Activated CD8-positive, alpha-beta T cell treated with anti-CD3 and anti-CD28 coated beads for 36 hours (primary cell): Measurements from ENCODE around the gene ATG13. TPM values are rescaled to one million over a fixed set of nuclear protein-coding genes. Genes with fewer than 3 reads are reported as not detected.
A peak's percentile ranks its signal among the peaks of the same experiment; 100 is the strongest.

Experiments
- ATAC-seq: fragments of 200-7000 bp; cut with Tn5 transposase; one replicate; pipeline ENCODE4 v1.10.0; 2021; ENCODE audit warnings: mild to moderate bottlenecking, moderate library complexity
- CTCF ChIA-PET: fragments of 350-600 bp; sonication (Branson Sonifier 250); formaldehyde crosslinking; loops from one replicate; lab custom pipeline; 2021; ENCODE audit warnings: antibody characterized with exemption; lab: Charles Lee
- POLR2A ChIA-PET: fragments of 350-600 bp; sonication (Branson Sonifier 250); formaldehyde crosslinking; loops from one replicate; lab custom pipeline; 2021; ENCODE audit warnings: antibody characterized with exemption; lab: Charles Lee
- DNase-seq: peaks from one replicate; pipeline ENCODE4 v3.0.0-alpha.2; 2020
- H3K27ac Mint-ChIP-seq: one replicate; pipeline ENCODE4 v1.8.0; 2021; ENCODE audit warnings: mild to moderate bottlenecking, mixed read lengths
- H3K27me3 Mint-ChIP-seq: one replicate; pipeline ENCODE4 v1.8.0; 2021; ENCODE audit warnings: mixed read lengths
- H3K36me3 Mint-ChIP-seq: one replicate; pipeline ENCODE4 v1.8.0; 2021; ENCODE audit warnings: low read depth, mixed read lengths
- H3K4me1 Mint-ChIP-seq: one replicate; pipeline ENCODE4 v1.8.0; 2021; ENCODE audit warnings: low read depth, mixed read lengths
- H3K4me3 Mint-ChIP-seq: one replicate; pipeline ENCODE4 v1.8.0; 2021; ENCODE audit warnings: mild to moderate bottlenecking, moderate library complexity, mixed read lengths
- H3K9me3 Mint-ChIP-seq: one replicate; pipeline ENCODE4 v1.8.0; 2021; ENCODE audit warnings: mixed read lengths
- intact Hi-C: fragments of 100-400 bp; cut with micrococcal nuclease; formaldehyde crosslinking; loops from one replicate; pipeline ENCODE4 v1.10.0; 2022
- total RNA-seq, 2 experiments: library from RNA; stranded (reverse); gene quantifications; one replicate each; pipeline ENCODE4 v1.2.3, GENCODE V29; 2021
- TF ChIP-seq, protein P1 (sequence below): fragments of 200-600 bp; IDR thresholded peaks from one replicate; pipeline ENCODE4 v1.8.0; 2022; ENCODE audit warnings: antibody characterized with exemption, mild to moderate bottlenecking

Gene ATG13
- total RNA-seq, 2 experiments from 2014 or later, result 53.4 to 61.2 TPM

GRCh38 chr11:46673713-46674462 lies 56.5 kb downstream of the ATG13 start:
- Mint-ChIP-seq H3K4me3 (no peak overlapping the region), H3K36me3 (peaks cover 22% of the 10 kb centered on the region), H3K4me1 (peaks cover 66% of the 10 kb centered on the region), H3K27ac (peak overlapping the region; percentile 76), H3K9me3 (no peaks in the 10 kb centered on the region), H3K27me3 (no peaks in the 10 kb centered on the region)
- TF ChIP-seq, protein P1, sequence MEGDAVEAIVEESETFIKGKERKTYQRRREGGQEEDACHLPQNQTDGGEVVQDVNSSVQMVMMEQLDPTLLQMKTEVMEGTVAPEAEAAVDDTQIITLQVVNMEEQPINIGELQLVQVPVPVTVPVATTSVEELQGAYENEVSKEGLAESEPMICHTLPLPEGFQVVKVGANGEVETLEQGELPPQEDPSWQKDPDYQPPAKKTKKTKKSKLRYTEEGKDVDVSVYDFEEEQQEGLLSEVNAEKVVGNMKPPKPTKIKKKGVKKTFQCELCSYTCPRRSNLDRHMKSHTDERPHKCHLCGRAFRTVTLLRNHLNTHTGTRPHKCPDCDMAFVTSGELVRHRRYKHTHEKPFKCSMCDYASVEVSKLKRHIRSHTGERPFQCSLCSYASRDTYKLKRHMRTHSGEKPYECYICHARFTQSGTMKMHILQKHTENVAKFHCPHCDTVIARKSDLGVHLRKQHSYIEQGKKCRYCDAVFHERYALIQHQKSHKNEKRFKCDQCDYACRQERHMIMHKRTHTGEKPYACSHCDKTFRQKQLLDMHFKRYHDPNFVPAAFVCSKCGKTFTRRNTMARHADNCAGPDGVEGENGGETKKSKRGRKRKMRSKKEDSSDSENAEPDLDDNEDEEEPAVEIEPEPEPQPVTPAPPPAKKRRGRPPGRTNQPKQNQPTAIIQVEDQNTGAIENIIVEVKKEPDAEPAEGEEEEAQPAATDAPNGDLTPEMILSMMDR, result no peak
- ChIA-PET POLR2A (interaction anchor here (1.4 to 1.7 kb wide), 2 partner anchors 17 to 27 kb away, joined by 5 to 6 read pairs; partner anchors contain the start of genes ARHGAP1 and ZNF408), CTCF (interaction anchor here (1.1 to 1.5 kb wide), 4 partner anchors 12 to 184 kb away, joined by 3 to 4 read pairs (median 4); no protein-coding TSS in a partner anchor)
- intact Hi-C loops, result no loop called here
- DNase-seq (no peak), ATAC-seq (no peak)

DNA sequence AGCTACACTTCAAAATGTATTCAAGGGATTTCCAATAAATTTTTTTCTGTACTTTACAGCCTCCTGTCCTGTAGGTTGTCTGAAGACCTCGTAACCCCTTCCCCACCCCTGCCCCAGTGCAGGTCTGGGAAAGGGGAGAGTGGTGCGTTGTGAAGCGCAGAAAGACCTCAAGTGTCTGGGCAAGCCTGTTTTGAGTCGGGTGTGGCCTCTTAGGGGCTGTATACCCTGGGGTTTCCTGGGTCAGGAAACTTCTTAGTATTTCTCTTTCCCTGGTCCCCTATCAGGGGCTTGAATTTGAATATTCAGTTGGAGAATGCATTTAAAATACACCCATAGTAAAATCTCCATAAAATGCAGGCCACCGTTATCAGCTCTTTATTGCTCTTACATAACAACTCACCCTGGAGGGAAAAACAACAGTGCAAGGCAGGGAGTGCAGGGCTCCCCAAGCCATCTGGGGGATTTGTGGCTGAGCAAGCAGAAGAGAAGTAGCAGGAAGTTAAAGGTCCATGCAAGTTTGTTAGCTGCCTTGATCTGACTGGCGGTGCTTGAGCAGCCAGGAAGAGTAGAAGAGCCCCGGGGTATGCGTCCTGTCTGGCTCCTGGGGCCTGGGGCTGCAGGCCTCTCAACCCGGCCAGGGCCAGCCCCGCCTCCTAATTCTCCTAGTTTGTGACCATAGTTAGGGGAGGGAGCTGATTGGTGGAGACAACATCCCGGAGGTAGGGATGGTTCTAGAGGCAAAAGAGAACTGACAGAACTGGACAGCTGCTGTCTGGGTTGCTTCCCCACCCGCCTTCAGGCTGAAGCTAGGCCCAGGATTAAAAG lies 57.3 kb downstream of the ATG13 start:
- Mint-ChIP-seq H3K36me3 (peaks cover 22% of the 10 kb centered on the region), H3K27me3 (no peaks in the 10 kb centered on the region), H3K4me3 (no peak overlapping the region), H3K27ac (peak overlapping the region; percentile 76), H3K9me3 (no peaks in the 10 kb centered on the region), H3K4me1 (peaks cover 62% of the 10 kb centered on the region)
- TF ChIP-seq, protein P1, result no peak
- intact Hi-C loops, result no loop called here
- ChIA-PET POLR2A (interaction anchor here (0.6 to 1.7 kb wide), 6 partner anchors 8 to 30 kb away, joined by 3 to 6 read pairs (median 3); partner anchors contain the start of genes ARHGAP1 and ZNF408), CTCF (interaction anchor here (0.7 to 1.5 kb wide), 5 partner anchors 9 to 137 kb away, joined by 3 to 4 read pairs (median 3); partner anchors contain the start of gene ATG13)
- peak; percentile 20 for DNase-seq
- ATAC-seq, result peak; percentile 14

GRCh38 chr11:46675288-46675851 lies 58.0 kb downstream of the ATG13 start:
- Mint-ChIP-seq H3K27ac (peak overlapping the region; percentile 76), H3K27me3 (no peaks in the 10 kb centered on the region), H3K36me3 (peaks cover 18% of the 10 kb centered on the region), H3K4me3 (no peak overlapping the region), H3K9me3 (no peaks in the 10 kb centered on the region), H3K4me1 (peaks cover 58% of the 10 kb centered on the region)
- intact Hi-C loops, result no loop called here
- ATAC-seq (no peak), DNase-seq (no peak)
- TF ChIP-seq, protein P1, result no peak
- ChIA-PET CTCF (interaction anchor here (0.9 to 1.5 kb wide), 4 partner anchors 9 to 137 kb away, joined by 3 to 4 read pairs (median 3); no protein-coding TSS in a partner anchor), POLR2A (interaction anchor here (0.6 to 1.7 kb wide), 7 partner anchors 8 to 848 kb away, joined by 3 to 6 read pairs (median 3); partner anchors contain the start of genes ARHGAP1 and ZNF408)

DNA sequence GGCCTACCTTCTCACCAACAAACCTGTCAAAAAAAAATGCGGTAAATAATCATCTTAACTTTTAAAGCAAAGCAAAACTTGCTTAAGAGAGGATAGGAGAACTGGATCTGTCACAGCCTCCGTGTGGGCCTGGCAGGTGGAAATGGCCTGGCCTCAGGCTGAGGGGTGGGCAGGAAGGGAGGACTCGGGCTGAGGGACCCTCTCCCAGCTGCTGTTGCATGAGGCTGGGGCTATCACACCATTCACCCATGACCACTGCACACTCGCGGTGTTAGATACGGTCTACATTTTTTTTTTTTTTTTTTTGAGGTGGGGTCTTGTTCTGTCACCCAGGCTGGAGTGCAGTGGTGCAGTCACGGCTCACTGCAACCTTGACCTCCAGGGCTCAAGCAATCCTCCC lies 58.6 kb downstream of the ATG13 start:
- ATAC-seq (no peak), DNase-seq (no peak)
- ChIA-PET CTCF (interaction anchor here (0.7 kb wide), 1 partner anchor 16 kb away, joined by 4 read pairs; no protein-coding TSS in a partner anchor), POLR2A (interaction anchor here (0.6 kb wide), 1 partner anchor 847 kb away, joined by 3 read pairs; no protein-coding TSS in a partner anchor)
- peaks cover 17% of the 10 kb centered on the region for H3K36me3 Mint-ChIP-seq
- peaks cover 53% of the 10 kb centered on the region for H3K4me1 Mint-ChIP-seq
- no peak overlapping the region for H3K4me3 Mint-ChIP-seq
- intact Hi-C loops, result no loop called here
- H3K27ac Mint-ChIP-seq, result no peak overlapping the region
- H3K27me3 Mint-ChIP-seq, result no peaks in the 10 kb centered on the region
- H3K9me3 Mint-ChIP-seq, result no peaks in the 10 kb centered on the region
- TF ChIP-seq, protein P1, result no peak
